ENCODE measurements around the gene DNAJC4.

DNA sequence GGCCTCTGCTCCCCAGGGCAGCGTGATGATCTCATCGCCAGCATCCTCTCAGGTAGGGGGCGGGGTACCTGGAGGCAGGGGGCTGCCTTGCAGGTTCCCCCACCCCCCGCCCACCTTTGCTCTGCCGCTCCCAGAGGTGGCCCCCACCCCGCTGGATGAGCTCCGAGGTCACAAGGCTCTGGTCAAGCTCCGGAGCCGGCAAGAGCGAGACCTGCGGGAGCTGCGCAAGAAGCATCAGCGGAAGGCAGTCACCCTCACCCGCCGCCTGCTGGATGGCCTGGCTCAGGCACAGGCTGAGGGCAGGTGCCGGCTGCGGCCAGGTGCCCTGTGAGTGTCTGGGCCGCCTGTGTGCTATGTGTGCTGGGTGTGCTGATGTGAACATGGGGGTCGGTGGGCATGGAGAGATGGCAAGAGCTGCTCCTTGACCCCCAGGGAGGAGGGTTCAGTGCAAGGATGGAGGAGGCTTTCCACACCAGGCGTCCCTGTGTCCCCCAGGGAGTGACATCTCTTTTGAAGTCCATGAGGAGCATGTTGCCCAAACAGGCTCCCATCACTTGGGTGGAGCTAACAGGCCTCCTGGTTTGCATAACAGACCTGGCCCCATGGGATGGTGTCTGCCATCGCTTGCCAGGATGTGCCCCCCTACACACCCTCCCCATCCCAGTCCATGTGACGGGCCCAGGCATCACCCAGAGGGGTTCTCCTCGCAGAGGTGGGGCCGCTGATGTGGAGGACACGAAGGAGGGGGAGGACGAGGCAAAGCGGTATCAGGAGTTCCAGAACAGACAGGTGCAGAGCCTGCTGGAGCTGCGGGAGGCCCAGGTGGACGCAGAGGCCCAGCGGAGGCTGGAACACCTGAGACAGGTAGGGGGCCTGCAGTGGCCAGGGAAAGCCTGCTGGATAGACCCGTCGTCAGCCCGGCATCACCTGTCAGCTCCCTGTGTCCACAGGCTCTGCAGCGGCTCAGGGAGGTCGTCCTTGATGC, 35.1 kb downstream of the DNAJC4 start:
- TF ChIP-seq, protein P1, sequence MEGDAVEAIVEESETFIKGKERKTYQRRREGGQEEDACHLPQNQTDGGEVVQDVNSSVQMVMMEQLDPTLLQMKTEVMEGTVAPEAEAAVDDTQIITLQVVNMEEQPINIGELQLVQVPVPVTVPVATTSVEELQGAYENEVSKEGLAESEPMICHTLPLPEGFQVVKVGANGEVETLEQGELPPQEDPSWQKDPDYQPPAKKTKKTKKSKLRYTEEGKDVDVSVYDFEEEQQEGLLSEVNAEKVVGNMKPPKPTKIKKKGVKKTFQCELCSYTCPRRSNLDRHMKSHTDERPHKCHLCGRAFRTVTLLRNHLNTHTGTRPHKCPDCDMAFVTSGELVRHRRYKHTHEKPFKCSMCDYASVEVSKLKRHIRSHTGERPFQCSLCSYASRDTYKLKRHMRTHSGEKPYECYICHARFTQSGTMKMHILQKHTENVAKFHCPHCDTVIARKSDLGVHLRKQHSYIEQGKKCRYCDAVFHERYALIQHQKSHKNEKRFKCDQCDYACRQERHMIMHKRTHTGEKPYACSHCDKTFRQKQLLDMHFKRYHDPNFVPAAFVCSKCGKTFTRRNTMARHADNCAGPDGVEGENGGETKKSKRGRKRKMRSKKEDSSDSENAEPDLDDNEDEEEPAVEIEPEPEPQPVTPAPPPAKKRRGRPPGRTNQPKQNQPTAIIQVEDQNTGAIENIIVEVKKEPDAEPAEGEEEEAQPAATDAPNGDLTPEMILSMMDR (IDR thresholded peaks at IDR 0.05): no peak
- TF ChIP-seq POLR2A (IDR thresholded peaks at IDR 0.05): no peak

Data from prostate gland (tissue), 2 donors.